Breast epithelium (tissue), 3 donors: ENCODE measurements around the gene AAMDC.

Experiments used
- CTCF ChIP-seq, 3 donors: fragments of 450-650 bp; IDR thresholded peaks; one replicate each; pipeline ENCODE4 v1.5.1; 2016 to 2017; ENCODE audit warnings: antibody characterized with exemption in 3 of 3, mild to moderate bottlenecking in 3 of 3, moderate library complexity in 3 of 3
- POLR2A ChIP-seq: fragments of 450-650 bp; IDR thresholded peaks from one replicate; pipeline ENCODE4 v1.6.1; 2016; ENCODE audit warnings: antibody characterized with exemption, mild to moderate bottlenecking, moderate library complexity

- TF ChIP-seq CTCF (IDR thresholded peaks at IDR 0.05), result no peak
- TF ChIP-seq POLR2A, result no peak
Measured at GRCh38 chr11:77806415-77806814, 14.5 kb upstream of the AAMDC start.
